ENCODE measurements around the gene SNN.

The SNN gene

GRCh38 chr16:11708421-11708820 lies 40.2 kb downstream of the SNN start:
- peaks cover 11% of the 10 kb centered on the region for H3K36me3 ChIP-seq (ENCODE audit: control insufficient read depth, insufficient read depth, low read length)
- H3K4me3 ChIP-seq (ENCODE audit: low read depth, low read length), result no peak overlapping the region
- H3K27me3 ChIP-seq (ENCODE audit: control insufficient read depth, insufficient read depth, low read length), result no peaks in the 10 kb centered on the region
- no peak overlapping the region for H3K9ac ChIP-seq (ENCODE audit: low read depth, low read length)
- no peaks in the 10 kb centered on the region for H3K9me3 ChIP-seq (ENCODE audit: control insufficient read depth, insufficient read depth, low read length)
- H3K27ac ChIP-seq (ENCODE audit: low read depth, low read length), result no peak overlapping the region
- no peaks in the 10 kb centered on the region for H3K4me1 ChIP-seq (ENCODE audit: control insufficient read depth, insufficient read depth, low read length)

- H3K4me3 ChIP-seq (ENCODE audit: low read depth, low read length), result no peak overlapping the region
- no peaks in the 10 kb centered on the region for H3K4me1 ChIP-seq (ENCODE audit: control insufficient read depth, insufficient read depth, low read length)
- H3K36me3 ChIP-seq (ENCODE audit: control insufficient read depth, insufficient read depth, low read length), result peaks cover 19% of the 10 kb centered on the region
- no peaks in the 10 kb centered on the region for H3K27me3 ChIP-seq (ENCODE audit: control insufficient read depth, insufficient read depth, low read length)
- H3K9ac ChIP-seq (ENCODE audit: low read depth, low read length), result no peak overlapping the region
- H3K9me3 ChIP-seq (ENCODE audit: control insufficient read depth, insufficient read depth, low read length), result no peaks in the 10 kb centered on the region
- no peak overlapping the region for H3K27ac ChIP-seq (ENCODE audit: low read depth, low read length)
Measured at GRCh38 chr16:11711662-11712061, 43.4 kb downstream of the SNN start.

GRCh38 chr16:11712122-11712521 lies 43.9 kb downstream of the SNN start:
- Histone ChIP-seq H3K27me3 (ENCODE audit: control insufficient read depth, insufficient read depth, low read length) (no peaks in the 10 kb centered on the region), H3K9me3 (ENCODE audit: control insufficient read depth, insufficient read depth, low read length) (no peaks in the 10 kb centered on the region), H3K9ac (ENCODE audit: low read depth, low read length) (no peak overlapping the region), H3K27ac (ENCODE audit: low read depth, low read length) (no peak overlapping the region), H3K4me3 (ENCODE audit: low read depth, low read length) (no peak overlapping the region), H3K4me1 (ENCODE audit: control insufficient read depth, insufficient read depth, low read length) (no peaks in the 10 kb centered on the region), H3K36me3 (ENCODE audit: control insufficient read depth, insufficient read depth, low read length) (peaks cover 19% of the 10 kb centered on the region)

GRCh38 chr16:11715246-11715947 lies 47.1 kb downstream of the SNN start:
- Histone ChIP-seq H3K9ac (ENCODE audit: low read depth, low read length) (no peak overlapping the region), H3K9me3 (ENCODE audit: control insufficient read depth, insufficient read depth, low read length) (no peaks in the 10 kb centered on the region), H3K27me3 (ENCODE audit: control insufficient read depth, insufficient read depth, low read length) (no peaks in the 10 kb centered on the region), H3K4me3 (ENCODE audit: low read depth, low read length) (no peak overlapping the region), H3K4me1 (ENCODE audit: control insufficient read depth, insufficient read depth, low read length) (peaks cover 5% of the 10 kb centered on the region; the same call in 1 of the 2 replicates), H3K27ac (ENCODE audit: low read depth, low read length) (no peak overlapping the region), H3K36me3 (ENCODE audit: control insufficient read depth, insufficient read depth, low read length) (peaks cover 19% of the 10 kb centered on the region)

GRCh38 chr16:11716336-11716735 lies 48.1 kb downstream of the SNN start:
- Histone ChIP-seq H3K27ac (ENCODE audit: low read depth, low read length) (no peak overlapping the region), H3K4me1 (ENCODE audit: control insufficient read depth, insufficient read depth, low read length) (peaks cover 5% of the 10 kb centered on the region; the same call in 1 of the 2 replicates), H3K27me3 (ENCODE audit: control insufficient read depth, insufficient read depth, low read length) (no peaks in the 10 kb centered on the region), H3K9ac (ENCODE audit: low read depth, low read length) (no peak overlapping the region), H3K36me3 (ENCODE audit: control insufficient read depth, insufficient read depth, low read length) (peaks cover 26% of the 10 kb centered on the region), H3K4me3 (ENCODE audit: low read depth, low read length) (no peak overlapping the region), H3K9me3 (ENCODE audit: control insufficient read depth, insufficient read depth, low read length) (no peaks in the 10 kb centered on the region)

- no peak overlapping the region for H3K27ac ChIP-seq (ENCODE audit: low read depth, low read length)
- H3K27me3 ChIP-seq (ENCODE audit: control insufficient read depth, insufficient read depth, low read length), result no peaks in the 10 kb centered on the region
- no peak overlapping the region for H3K9ac ChIP-seq (ENCODE audit: low read depth, low read length)
- H3K4me3 ChIP-seq (ENCODE audit: low read depth, low read length), result no peak overlapping the region
- H3K9me3 ChIP-seq (ENCODE audit: control insufficient read depth, insufficient read depth, low read length), result no peaks in the 10 kb centered on the region
- H3K4me1 ChIP-seq (ENCODE audit: control insufficient read depth, insufficient read depth, low read length), result peaks cover 5% of the 10 kb centered on the region; the same call in 1 of the 2 replicates
- peaks cover 32% of the 10 kb centered on the region for H3K36me3 ChIP-seq (ENCODE audit: control insufficient read depth, insufficient read depth, low read length)
Measured at GRCh38 chr16:11717811-11718210, 49.6 kb downstream of the SNN start.

GRCh38 chr16:11719171-11719570 lies 50.9 kb downstream of the SNN start:
- H3K27me3 ChIP-seq (ENCODE audit: control insufficient read depth, insufficient read depth, low read length), result no peaks in the 10 kb centered on the region
- no peak overlapping the region for H3K27ac ChIP-seq (ENCODE audit: low read depth, low read length)
- H3K9ac ChIP-seq (ENCODE audit: low read depth, low read length), result no peak overlapping the region
- H3K36me3 ChIP-seq (ENCODE audit: control insufficient read depth, insufficient read depth, low read length), result peaks cover 36% of the 10 kb centered on the region
- no peaks in the 10 kb centered on the region for H3K9me3 ChIP-seq (ENCODE audit: control insufficient read depth, insufficient read depth, low read length)
- H3K4me1 ChIP-seq (ENCODE audit: control insufficient read depth, insufficient read depth, low read length), result peaks cover 5% of the 10 kb centered on the region; the same call in 1 of the 2 replicates
- no peak overlapping the region for H3K4me3 ChIP-seq (ENCODE audit: low read depth, low read length)

GRCh38 chr16:11719762-11720161 lies 51.5 kb downstream of the SNN start:
- Histone ChIP-seq H3K9me3 (ENCODE audit: control insufficient read depth, insufficient read depth, low read length) (no peaks in the 10 kb centered on the region), H3K27ac (ENCODE audit: low read depth, low read length) (no peak overlapping the region), H3K36me3 (ENCODE audit: control insufficient read depth, insufficient read depth, low read length) (peaks cover 39% of the 10 kb centered on the region), H3K4me1 (ENCODE audit: control insufficient read depth, insufficient read depth, low read length) (peaks cover 5% of the 10 kb centered on the region; the same call in 1 of the 2 replicates), H3K4me3 (ENCODE audit: low read depth, low read length) (no peak overlapping the region), H3K27me3 (ENCODE audit: control insufficient read depth, insufficient read depth, low read length) (no peaks in the 10 kb centered on the region), H3K9ac (ENCODE audit: low read depth, low read length) (no peak overlapping the region)

GRCh38 chr16:11721781-11722467 lies 53.7 kb downstream of the SNN start:
- no peak overlapping the region for H3K27ac ChIP-seq (ENCODE audit: low read depth, low read length)
- H3K4me1 ChIP-seq (ENCODE audit: control insufficient read depth, insufficient read depth, low read length), result peaks cover 5% of the 10 kb centered on the region; the same call in 1 of the 2 replicates
- H3K27me3 ChIP-seq (ENCODE audit: control insufficient read depth, insufficient read depth, low read length), result no peaks in the 10 kb centered on the region
- peaks cover 44% of the 10 kb centered on the region for H3K36me3 ChIP-seq (ENCODE audit: control insufficient read depth, insufficient read depth, low read length)
- H3K4me3 ChIP-seq (ENCODE audit: low read depth, low read length), result no peak overlapping the region
- no peak overlapping the region for H3K9ac ChIP-seq (ENCODE audit: low read depth, low read length)
- no peaks in the 10 kb centered on the region for H3K9me3 ChIP-seq (ENCODE audit: control insufficient read depth, insufficient read depth, low read length)

GRCh38 chr16:11722468-11722808 lies 54.2 kb downstream of the SNN start:
- H3K4me1 ChIP-seq (ENCODE audit: control insufficient read depth, insufficient read depth, low read length), result peaks cover 5% of the 10 kb centered on the region; the same call in 1 of the 2 replicates
- H3K9me3 ChIP-seq (ENCODE audit: control insufficient read depth, insufficient read depth, low read length), result no peaks in the 10 kb centered on the region
- H3K36me3 ChIP-seq (ENCODE audit: control insufficient read depth, insufficient read depth, low read length), result peaks cover 44% of the 10 kb centered on the region
- no peak overlapping the region for H3K27ac ChIP-seq (ENCODE audit: low read depth, low read length)
- H3K27me3 ChIP-seq (ENCODE audit: control insufficient read depth, insufficient read depth, low read length), result no peaks in the 10 kb centered on the region
- no peak overlapping the region for H3K9ac ChIP-seq (ENCODE audit: low read depth, low read length)
- H3K4me3 ChIP-seq (ENCODE audit: low read depth, low read length), result no peak overlapping the region

GRCh38 chr16:11725457-11725856 lies 57.2 kb downstream of the SNN start:
- Histone ChIP-seq H3K36me3 (ENCODE audit: control insufficient read depth, insufficient read depth, low read length) (peaks cover 55% of the 10 kb centered on the region), H3K27me3 (ENCODE audit: control insufficient read depth, insufficient read depth, low read length) (no peaks in the 10 kb centered on the region), H3K9me3 (ENCODE audit: control insufficient read depth, insufficient read depth, low read length) (no peaks in the 10 kb centered on the region), H3K4me3 (ENCODE audit: low read depth, low read length) (no peak overlapping the region), H3K4me1 (ENCODE audit: control insufficient read depth, insufficient read depth, low read length) (no peaks in the 10 kb centered on the region), H3K27ac (ENCODE audit: low read depth, low read length) (no peak overlapping the region), H3K9ac (ENCODE audit: low read depth, low read length) (no peak overlapping the region)
